ENCODE measurements around the gene SH3BGRL.

DNA sequence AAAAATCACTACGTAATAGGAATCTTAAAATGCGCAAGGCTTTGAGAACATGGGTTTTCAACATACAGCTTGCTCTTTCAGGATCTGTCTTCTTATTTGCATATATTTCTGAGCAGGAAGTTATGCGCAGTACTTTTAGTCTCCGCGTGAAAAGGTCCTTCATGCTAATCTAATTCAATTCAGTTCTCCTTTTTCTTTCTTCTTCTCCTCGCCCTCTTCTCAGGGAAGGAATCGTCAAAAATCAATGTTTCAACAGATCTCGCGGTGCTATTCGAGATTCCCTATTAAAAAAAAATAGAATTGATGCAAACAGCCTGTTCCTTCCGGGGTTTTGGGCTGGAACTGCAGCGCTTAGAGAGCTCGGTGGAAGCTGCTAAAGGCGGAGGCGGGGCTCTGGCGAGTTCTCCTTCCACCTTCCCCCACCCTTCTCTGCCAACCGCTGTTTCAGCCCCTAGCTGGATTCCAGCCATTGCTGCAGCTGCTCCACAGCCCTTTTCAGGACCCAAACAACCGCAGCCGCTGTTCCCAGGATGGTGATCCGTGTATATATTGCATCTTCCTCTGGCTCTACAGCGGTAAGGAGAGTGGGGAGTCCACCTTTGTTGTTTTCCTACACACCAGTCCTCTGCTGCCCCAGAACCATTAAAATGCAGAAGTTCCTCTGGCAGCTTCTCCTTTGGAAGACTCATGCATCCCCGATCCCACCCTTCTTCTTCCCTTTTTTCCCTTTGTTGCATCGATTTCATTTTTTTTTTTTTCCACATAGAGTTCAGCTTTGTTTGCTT is at the start of gene SH3BGRL, which contains the start of gene HMGN5:
- TF ChIP-seq POLR2A (IDR thresholded peaks at IDR 0.05) (peak; percentile 20), CTCF (IDR thresholded peaks at IDR 0.05) (peak in 2 of 5 experiments; percentile 40 to 44), POLR2AphosphoS5 (IDR thresholded peaks at IDR 0.05) (peak in 2 of 3 donors; percentile 16 to 28)

Data from transverse colon (tissue), 4 donors.